DOHH2 (cell line): ENCODE measurements around the gene MTCL1.

Experiments used
- CTCF ChIP-seq: fragments of 200-600 bp; sonication (generic); IDR thresholded peaks from one replicate; pipeline ENCODE4 v1.5.1; 2014; ENCODE audit warnings: antibody characterized with exemption, mild to moderate bottlenecking, low read depth, low read length; ENCODE audit not compliant: poor library complexity, severe bottlenecking
- EZH2phosphoT487 ChIP-seq: fragments of 200-600 bp; sonication (generic); IDR thresholded peaks from 2 replicates; pipeline ENCODE4 v1.6.1; 2017; ENCODE audit warnings: borderline replicate concordance, mild to moderate bottlenecking, antibody characterized with exemption, low read length, moderate library complexity, mixed read lengths

DNA sequence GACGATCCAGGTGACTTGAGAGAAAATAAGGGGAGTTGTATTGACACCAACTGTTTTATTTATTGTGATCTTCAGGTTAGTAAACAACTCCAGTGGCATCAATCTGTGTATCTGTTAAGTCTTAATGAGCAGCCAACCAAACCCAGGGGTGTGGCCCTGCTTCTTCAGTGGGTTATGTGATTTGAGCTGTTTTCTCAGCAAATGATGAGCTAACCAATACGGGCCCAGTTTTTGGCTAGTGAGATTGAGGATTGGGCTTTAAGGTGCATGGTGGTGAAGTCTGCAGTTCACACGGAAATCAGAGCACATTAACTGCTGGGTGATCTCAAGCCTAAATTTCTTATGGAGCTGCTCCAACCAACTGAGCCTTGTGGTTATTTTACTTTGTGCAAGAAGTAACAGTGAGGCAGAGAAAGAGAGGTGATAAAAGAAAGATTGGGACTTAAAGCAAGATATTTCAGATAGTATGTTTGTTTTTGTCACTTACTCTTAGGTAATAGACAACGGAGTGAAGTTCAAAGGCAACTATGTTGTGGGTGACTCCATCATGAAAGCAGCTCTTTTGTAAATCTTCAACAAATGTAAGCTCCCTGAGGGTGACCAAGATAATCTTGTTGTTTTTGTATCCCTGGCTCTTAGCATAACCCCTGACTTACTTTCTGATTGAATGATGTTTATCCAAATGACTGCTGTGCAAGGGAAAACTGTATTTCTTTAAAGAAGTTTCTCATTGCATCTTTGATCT is 2.4 kb downstream of the MTCL1 start:
- no peak for TF ChIP-seq CTCF
- no peak for TF ChIP-seq EZH2phosphoT487
